SHP77 (cell line): ENCODE measurements around the gene ALS2CL.

Experiments
- DNase-seq, 2 experiments: peaks; one replicate each; lab custom pipeline; 2025; lab: John Stamatoyannopoulos, UW

Gene ALS2CL

GRCh38 chr3:46664971-46665762, 28.3 kb downstream of the ALS2CL start:
- no peak for DNase-seq

- DNase-seq = no peak
Measured at GRCh38 chr3:46664188-46664970, 29.1 kb downstream of the ALS2CL start.

GRCh38 chr3:46663591-46664135, 29.8 kb downstream of the ALS2CL start:
- peak in 1 of 2 experiments; percentile 26 for DNase-seq

GRCh38 chr3:46662771-46663551, 30.5 kb downstream of the ALS2CL start:
- DNase-seq = no peak

- no peak for DNase-seq
Measured at GRCh38 chr3:46661776-46662766, 31.4 kb downstream of the ALS2CL start.

GRCh38 chr3:46660543-46661523, 32.6 kb downstream of the ALS2CL start:
- no peak for DNase-seq

GRCh38 chr3:46660003-46660402, 33.5 kb downstream of the ALS2CL start:
- no peak for DNase-seq

- DNase-seq = no peak
Measured at GRCh38 chr3:46659285-46659684, 34.2 kb downstream of the ALS2CL start.

- no peak for DNase-seq
Measured at GRCh38 chr3:46656778-46657556, 36.5 kb downstream of the ALS2CL start.

- DNase-seq = no peak
Measured at GRCh38 chr3:46655271-46655670, 38.2 kb downstream of the ALS2CL start.

GRCh38 chr3:46651084-46651483, 42.4 kb downstream of the ALS2CL start:
- DNase-seq = no peak

- no peak for DNase-seq
Measured at GRCh38 chr3:46649436-46649835, 44.0 kb downstream of the ALS2CL start.

- no peak for DNase-seq
Measured at GRCh38 chr3:46648096-46648495, 45.4 kb downstream of the ALS2CL start.

GRCh38 chr3:46646700-46647099, 46.8 kb downstream of the ALS2CL start:
- DNase-seq = no peak

- no peak for DNase-seq
Measured at GRCh38 chr3:46643701-46644100, 49.8 kb downstream of the ALS2CL start.

GRCh38 chr3:46642971-46643370, 50.5 kb downstream of the ALS2CL start:
- DNase-seq = no peak

GRCh38 chr3:46640927-46641326, 52.6 kb downstream of the ALS2CL start:
- no peak for DNase-seq

- DNase-seq = no peak
Measured at GRCh38 chr3:46639221-46639620, 54.3 kb downstream of the ALS2CL start.

GRCh38 chr3:46634856-46635255, 58.6 kb downstream of the ALS2CL start:
- no peak for DNase-seq
